A673 (cell line): ENCODE results near the gene TSPAN12.
"Not testable (repeated sequence)": the region's sequence is repeated elsewhere in the genome, so short reads cannot be mapped to it uniquely, and the experiment has no call there.

Source experiments
- CTCF ChIP-seq: fragments of 300-800, 200-600 bp; sonication (generic); conservative IDR thresholded peaks from 2 replicates; pipeline ENCODE4 v1.5.1; 2017; ENCODE audit warnings: low read depth, mild to moderate bottlenecking, antibody characterized with exemption, low read length, moderate library complexity, mixed read lengths
- EZH2 ChIP-seq: fragments of 200-600 bp; sonication (generic); IDR thresholded peaks from 2 replicates; pipeline ENCODE4 v1.6.1; 2017; ENCODE audit warnings: borderline replicate concordance, low read depth, mild to moderate bottlenecking, mixed read lengths, antibody characterized with exemption, low read length; ENCODE audit not compliant: poor library complexity, severe bottlenecking

GRCh38 chr7:120780451-120780850 lies 77.5 kb downstream of the TSPAN12 start:
- TF ChIP-seq CTCF, EZH2: not testable (repeated sequence)
